ENCODE data around the gene ATXN7L3. TPM values are rescaled to one million over a fixed set of nuclear protein-coding genes. Genes with fewer than 3 reads are reported as not detected.
"Not testable (repeated sequence)": the region's sequence is repeated elsewhere in the genome, so short reads cannot be mapped to it uniquely, and the experiment has no call there.

The ATXN7L3 gene, protein sequence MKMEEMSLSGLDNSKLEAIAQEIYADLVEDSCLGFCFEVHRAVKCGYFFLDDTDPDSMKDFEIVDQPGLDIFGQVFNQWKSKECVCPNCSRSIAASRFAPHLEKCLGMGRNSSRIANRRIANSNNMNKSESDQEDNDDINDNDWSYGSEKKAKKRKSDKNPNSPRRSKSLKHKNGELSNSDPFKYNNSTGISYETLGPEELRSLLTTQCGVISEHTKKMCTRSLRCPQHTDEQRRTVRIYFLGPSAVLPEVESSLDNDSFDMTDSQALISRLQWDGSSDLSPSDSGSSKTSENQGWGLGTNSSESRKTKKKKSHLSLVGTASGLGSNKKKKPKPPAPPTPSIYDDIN
- total RNA-seq, result 100 to 1,000 TPM; 106 to 122 TPM

GRCh38 chr17:44199553-44200477 is at the start of gene ATXN7L3:
Gene ATXN7L3 (minus strand): TSS chr17:44199884. CDS start chr17:44198070, 1,814 bp downstream.
- peak; percentile 100 for DNase-seq
- CTCF ChIA-PET, result interaction anchor here (4.1 to 6.6 kb wide), 2 partner anchors 10 to 14 kb away, joined by 32 to 67 read pairs; partner anchors contain the start of gene TMUB2

GRCh38 chr17:44247876-44248736 is 48.4 kb upstream of the ATXN7L3 start:
- H3K9me3 Mint-ChIP-seq (ENCODE audit: low read depth), result no peaks in the 10 kb centered on the region
- DNase-seq (no peak), ATAC-seq (no peak)
- no peak overlapping the region for H3K4me3 Mint-ChIP-seq
- peaks cover 42% of the 10 kb centered on the region for H3K4me1 Mint-ChIP-seq
- H3K27me3 Mint-ChIP-seq, result no peaks in the 10 kb centered on the region
- no peaks in the 10 kb centered on the region for H3K36me3 Mint-ChIP-seq
- CTCF ChIA-PET, result interaction anchor here (1.2 to 1.9 kb wide), 4 partner anchors 31 to 106 kb away, joined by 3 to 5 read pairs (median 4); no protein-coding TSS in a partner anchor
- peak overlapping the region; percentile 54 for H3K27ac Mint-ChIP-seq

More at GRCh38 chr17:44199553-44200477, at the start of gene ATXN7L3:
- Mint-ChIP-seq H3K4me3 (peak within 1 kb of the TSS; percentile 89), H3K9me3 (ENCODE audit: low read depth) (no peaks in the 10 kb centered on the region), H3K27ac (peak within 1 kb of the TSS; percentile 94), H3K27me3 (no peaks in the 10 kb centered on the region), H3K36me3 (peaks cover 18% of the 10 kb centered on the region), H3K4me1 (peaks cover 40% of the 10 kb centered on the region)
- peak; percentile 80 for ATAC-seq

GRCh38 chr17:44247440-44247841 is 47.8 kb upstream of the ATXN7L3 start:
- H3K27ac Mint-ChIP-seq, result peak overlapping the region; percentile 76
- H3K4me1 Mint-ChIP-seq, result peaks cover 43% of the 10 kb centered on the region
- ATAC-seq (no peak), DNase-seq (no peak)
- H3K27me3 Mint-ChIP-seq, result no peaks in the 10 kb centered on the region
- H3K9me3 Mint-ChIP-seq (ENCODE audit: low read depth), result no peaks in the 10 kb centered on the region
- CTCF ChIA-PET, result interaction anchor here (1.2 to 1.9 kb wide), 6 partner anchors 26 to 107 kb away, joined by 3 to 6 read pairs (median 4); no protein-coding TSS in a partner anchor
- no peak overlapping the region for H3K4me3 Mint-ChIP-seq
- H3K36me3 Mint-ChIP-seq, result no peaks in the 10 kb centered on the region

DNA sequence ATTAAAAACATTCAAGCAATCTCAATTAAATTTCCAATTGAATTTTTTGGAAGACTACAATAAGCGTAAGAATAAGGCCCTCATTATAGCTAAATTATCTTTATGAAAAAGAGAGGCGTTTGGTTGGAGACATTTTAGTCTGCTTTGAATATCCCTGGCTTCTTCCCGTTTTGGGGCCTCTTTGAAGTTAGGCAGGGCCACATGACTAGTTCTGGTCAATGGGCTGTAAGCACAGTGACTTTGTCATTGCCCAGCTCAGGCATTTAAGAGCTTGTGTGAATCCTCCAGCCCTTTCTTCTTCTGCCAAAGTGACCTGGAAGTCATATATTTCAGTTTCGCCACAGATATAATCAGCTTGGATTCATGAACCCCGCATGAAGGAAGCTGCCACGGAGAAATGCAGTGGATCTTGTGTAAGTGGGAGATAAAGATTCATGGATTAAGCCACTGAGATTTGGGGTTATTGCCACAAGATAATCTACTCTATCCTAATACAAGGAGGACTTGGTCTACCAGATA is 41.5 kb upstream of the ATXN7L3 start:
- CTCF ChIA-PET, result interaction anchor here (0.6 to 1.1 kb wide), 4 partner anchors 12 to 118 kb away, joined by 3 to 5 read pairs (median 3); no protein-coding TSS in a partner anchor
- Mint-ChIP-seq H3K4me3 (no peak overlapping the region), H3K9me3 (ENCODE audit: low read depth) (no peaks in the 10 kb centered on the region), H3K27me3 (no peaks in the 10 kb centered on the region), H3K36me3 (no peaks in the 10 kb centered on the region), H3K27ac (no peak overlapping the region), H3K4me1 (peaks cover 14% of the 10 kb centered on the region)
- no peak for DNase-seq
- ATAC-seq, result no peak

DNA sequence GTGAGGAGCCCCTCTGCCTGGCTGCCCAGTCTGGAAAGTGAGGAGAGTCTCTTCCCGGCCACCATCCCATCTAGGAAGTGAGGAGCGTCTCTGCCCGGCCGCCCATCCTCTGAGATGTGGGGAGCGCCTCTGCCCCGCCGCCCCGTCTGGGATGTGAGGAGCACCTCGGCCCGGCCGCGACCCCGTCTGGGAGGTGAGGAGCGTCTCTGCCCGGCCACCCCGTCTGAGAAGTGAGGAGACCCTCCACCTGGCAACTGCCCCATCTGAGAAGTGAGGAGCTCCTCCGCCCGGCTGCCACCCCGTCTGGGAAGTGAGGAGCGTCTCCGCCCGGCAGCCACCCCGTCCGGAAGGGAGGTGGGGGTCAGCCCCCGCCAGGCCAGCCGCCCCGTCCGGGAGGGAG is 38.2 kb upstream of the ATXN7L3 start:
- DNase-seq; ATAC-seq; H3K9me3 Mint-ChIP-seq (ENCODE audit: low read depth); CTCF ChIA-PET; H3K27me3 Mint-ChIP-seq; H3K27ac Mint-ChIP-seq; H3K4me3 Mint-ChIP-seq; H3K36me3 Mint-ChIP-seq: not testable (repeated sequence)
- peaks cover 11% of the 10 kb centered on the region for H3K4me1 Mint-ChIP-seq

DNA sequence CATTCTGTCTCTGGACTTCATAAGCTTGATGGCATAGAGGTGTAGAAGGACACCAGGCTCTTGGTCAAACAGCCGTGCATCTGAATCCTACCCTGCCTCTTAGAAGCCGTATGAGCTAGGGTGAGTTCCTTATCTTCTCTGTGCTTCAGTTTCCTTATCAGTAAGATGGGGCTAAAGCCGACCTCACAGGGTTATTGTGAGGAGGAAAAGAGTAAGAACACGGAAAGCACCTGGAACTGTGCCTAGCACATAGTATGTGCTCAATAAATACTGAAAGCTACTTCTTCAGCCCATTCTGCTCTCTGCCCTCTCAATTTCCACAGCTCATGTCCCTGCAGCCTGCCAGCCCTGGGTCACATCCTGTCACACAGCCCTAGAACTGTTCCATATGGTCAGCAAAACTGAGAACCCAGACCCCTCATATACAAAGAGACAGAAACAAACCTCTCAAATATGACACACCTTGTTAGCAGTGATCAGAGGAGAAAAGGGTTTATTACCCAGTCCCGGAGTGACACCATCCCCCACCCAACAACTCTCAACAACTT is 36.8 kb upstream of the ATXN7L3 start:
- Mint-ChIP-seq H3K27ac (no peak overlapping the region), H3K36me3 (no peaks in the 10 kb centered on the region), H3K4me1 (peaks cover 11% of the 10 kb centered on the region), H3K27me3 (peaks cover 2% of the 10 kb centered on the region), H3K4me3 (no peak overlapping the region), H3K9me3 (ENCODE audit: low read depth) (no peaks in the 10 kb centered on the region)
- CTCF ChIA-PET, result interaction anchor here (0.9 to 1.0 kb wide), 3 partner anchors 10 to 109 kb away, joined by 3 to 4 read pairs (median 3); partner anchors contain the start of gene GRN
- ATAC-seq, result no peak
- DNase-seq, result no peak

DNA sequence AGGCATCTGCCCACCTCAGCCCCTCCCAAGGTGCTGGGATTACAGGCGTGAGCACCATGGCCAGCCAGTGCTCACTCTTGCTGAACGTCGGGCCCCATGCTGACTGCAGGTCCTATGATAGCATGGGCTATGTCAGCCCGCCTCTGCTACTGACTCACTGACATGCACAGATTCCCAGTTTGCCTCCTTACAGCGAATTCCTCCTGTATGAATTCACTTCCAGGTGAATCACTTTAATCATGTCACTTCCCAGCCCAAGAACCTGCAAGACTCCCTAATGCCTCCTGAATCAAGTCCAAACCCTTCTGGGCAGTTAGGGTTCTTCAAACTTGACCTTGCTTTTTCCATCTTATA is 35.9 kb upstream of the ATXN7L3 start:
- DNase-seq (no peak), ATAC-seq (no peak)
- Mint-ChIP-seq H3K36me3 (no peaks in the 10 kb centered on the region), H3K27ac (no peak overlapping the region), H3K9me3 (ENCODE audit: low read depth) (no peaks in the 10 kb centered on the region), H3K4me1 (peaks cover 11% of the 10 kb centered on the region), H3K4me3 (no peak overlapping the region), H3K27me3 (peaks cover 2% of the 10 kb centered on the region)
- CTCF ChIA-PET, result no interaction called here

DNA sequence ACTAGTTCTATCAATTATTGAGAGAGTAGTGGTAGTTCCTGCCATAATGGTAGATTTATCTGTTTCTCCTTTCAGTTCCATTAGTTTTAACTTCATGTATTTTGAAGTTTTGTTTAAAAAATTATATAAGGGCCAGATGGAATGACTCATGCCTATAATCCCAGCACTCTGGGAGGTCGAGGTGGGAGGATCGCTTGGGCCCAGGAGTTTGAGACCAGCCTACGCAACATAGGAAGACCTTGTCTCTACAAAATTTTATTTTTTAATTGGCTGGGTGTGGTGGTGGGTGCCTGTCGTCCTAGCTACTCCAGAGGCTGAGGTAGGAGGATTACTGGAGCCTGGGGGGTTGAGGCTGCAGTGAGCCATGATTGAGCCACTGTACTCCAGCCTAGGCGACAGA is 33.9 kb upstream of the ATXN7L3 start:
- CTCF ChIA-PET, result no interaction called here
- Mint-ChIP-seq H3K4me1 (peaks cover 11% of the 10 kb centered on the region), H3K9me3 (ENCODE audit: low read depth) (no peaks in the 10 kb centered on the region), H3K4me3 (no peak overlapping the region), H3K27ac (no peak overlapping the region), H3K27me3 (peaks cover 2% of the 10 kb centered on the region), H3K36me3 (no peaks in the 10 kb centered on the region)
- ATAC-seq, result no peak
- no peak for DNase-seq

- Mint-ChIP-seq H3K4me1 (peaks cover 11% of the 10 kb centered on the region), H3K4me3 (no peak overlapping the region), H3K27me3 (peaks cover 2% of the 10 kb centered on the region), H3K27ac (no peak overlapping the region), H3K36me3 (no peaks in the 10 kb centered on the region), H3K9me3 (ENCODE audit: low read depth) (no peaks in the 10 kb centered on the region)
- ATAC-seq (no peak), DNase-seq (no peak)
- CTCF ChIA-PET, result interaction anchor here (1.9 kb wide), 1 partner anchor 22 kb away, joined by 5 read pairs; no protein-coding TSS in a partner anchor
Measured at GRCh38 chr17:44232061-44232460, 32.4 kb upstream of the ATXN7L3 start.

- H3K9me3 Mint-ChIP-seq (ENCODE audit: low read depth), result no peaks in the 10 kb centered on the region
- H3K4me3 Mint-ChIP-seq, result no peak overlapping the region
- CTCF ChIA-PET, result interaction anchor here (1.2 to 1.5 kb wide), 2 partner anchors 9 to 21 kb away, joined by 6 to 7 read pairs; no protein-coding TSS in a partner anchor
- no peak overlapping the region for H3K27ac Mint-ChIP-seq
- ATAC-seq (no peak), DNase-seq (no peak)
- H3K36me3 Mint-ChIP-seq, result no peaks in the 10 kb centered on the region
- H3K27me3 Mint-ChIP-seq, result peaks cover 2% of the 10 kb centered on the region
- peaks cover 4% of the 10 kb centered on the region for H3K4me1 Mint-ChIP-seq
Measured at GRCh38 chr17:44230140-44230539, 30.5 kb upstream of the ATXN7L3 start.

GRCh38 chr17:44229090-44229489 is 29.4 kb upstream of the ATXN7L3 start:
- ATAC-seq (no peak), DNase-seq (no peak)
- H3K27ac Mint-ChIP-seq, result no peak overlapping the region
- H3K4me3 Mint-ChIP-seq, result no peak overlapping the region
- H3K9me3 Mint-ChIP-seq (ENCODE audit: low read depth), result no peaks in the 10 kb centered on the region
- H3K4me1 Mint-ChIP-seq, result no peaks in the 10 kb centered on the region
- peaks cover 2% of the 10 kb centered on the region for H3K27me3 Mint-ChIP-seq
- H3K36me3 Mint-ChIP-seq, result no peaks in the 10 kb centered on the region
- CTCF ChIA-PET, result interaction anchor here (0.7 to 1.5 kb wide), 3 partner anchors 11 to 49 kb away, joined by 3 to 6 read pairs (median 5); no protein-coding TSS in a partner anchor

- H3K27me3 Mint-ChIP-seq, result no peaks in the 10 kb centered on the region
- ATAC-seq (no peak), DNase-seq (no peak)
- peaks cover 8% of the 10 kb centered on the region for H3K4me1 Mint-ChIP-seq
- CTCF ChIA-PET, result interaction anchor here (0.8 to 6.3 kb wide), 2 partner anchors 14 to 122 kb away, joined by 4 to 74 read pairs; no protein-coding TSS in a partner anchor
- no peak overlapping the region for H3K4me3 Mint-ChIP-seq
- H3K9me3 Mint-ChIP-seq (ENCODE audit: low read depth), result no peaks in the 10 kb centered on the region
- no peaks in the 10 kb centered on the region for H3K36me3 Mint-ChIP-seq
- H3K27ac Mint-ChIP-seq, result no peak overlapping the region
Measured at GRCh38 chr17:44223541-44224071, 23.9 kb upstream of the ATXN7L3 start.
